ENCODE data around the gene SUFU. TPM values are rescaled to one million over a fixed set of nuclear protein-coding genes. Genes with fewer than 3 reads are reported as not detected.

The SUFU gene
- total RNA-seq, 1 experiment from 2014 or later, result 13.1 TPM

DNA sequence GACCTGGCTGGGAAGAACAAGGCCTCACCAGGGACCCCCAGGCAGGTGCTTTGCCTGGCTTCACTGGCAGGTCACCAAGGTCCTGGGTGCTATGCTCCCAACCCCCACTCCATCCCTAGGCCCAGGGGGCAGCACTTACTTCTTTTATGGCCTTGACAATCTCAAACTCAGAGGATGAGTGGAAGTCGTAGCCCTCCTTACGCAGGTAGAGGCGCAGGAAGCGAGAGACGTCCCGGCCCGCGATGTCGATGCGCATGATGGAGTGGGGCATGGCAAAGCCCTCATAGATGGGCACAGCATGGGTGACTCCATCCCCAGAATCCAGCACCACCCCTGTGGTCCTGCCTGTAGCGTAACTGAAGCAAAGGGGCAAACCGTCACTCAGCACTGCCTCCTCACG, 19.8 kb upstream of the SUFU start (continued):
- TF ChIP-seq, protein P1, sequence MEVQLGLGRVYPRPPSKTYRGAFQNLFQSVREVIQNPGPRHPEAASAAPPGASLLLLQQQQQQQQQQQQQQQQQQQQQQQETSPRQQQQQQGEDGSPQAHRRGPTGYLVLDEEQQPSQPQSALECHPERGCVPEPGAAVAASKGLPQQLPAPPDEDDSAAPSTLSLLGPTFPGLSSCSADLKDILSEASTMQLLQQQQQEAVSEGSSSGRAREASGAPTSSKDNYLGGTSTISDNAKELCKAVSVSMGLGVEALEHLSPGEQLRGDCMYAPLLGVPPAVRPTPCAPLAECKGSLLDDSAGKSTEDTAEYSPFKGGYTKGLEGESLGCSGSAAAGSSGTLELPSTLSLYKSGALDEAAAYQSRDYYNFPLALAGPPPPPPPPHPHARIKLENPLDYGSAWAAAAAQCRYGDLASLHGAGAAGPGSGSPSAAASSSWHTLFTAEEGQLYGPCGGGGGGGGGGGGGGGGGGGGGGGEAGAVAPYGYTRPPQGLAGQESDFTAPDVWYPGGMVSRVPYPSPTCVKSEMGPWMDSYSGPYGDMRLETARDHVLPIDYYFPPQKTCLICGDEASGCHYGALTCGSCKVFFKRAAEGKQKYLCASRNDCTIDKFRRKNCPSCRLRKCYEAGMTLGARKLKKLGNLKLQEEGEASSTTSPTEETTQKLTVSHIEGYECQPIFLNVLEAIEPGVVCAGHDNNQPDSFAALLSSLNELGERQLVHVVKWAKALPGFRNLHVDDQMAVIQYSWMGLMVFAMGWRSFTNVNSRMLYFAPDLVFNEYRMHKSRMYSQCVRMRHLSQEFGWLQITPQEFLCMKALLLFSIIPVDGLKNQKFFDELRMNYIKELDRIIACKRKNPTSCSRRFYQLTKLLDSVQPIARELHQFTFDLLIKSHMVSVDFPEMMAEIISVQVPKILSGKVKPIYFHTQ (CRISPR knock-in tag; IDR thresholded peaks at IDR 0.05), result no peak
- no peak for TF ChIP-seq MXD4 (CRISPR knock-in tag; IDR thresholded peaks at IDR 0.05; ENCODE audit: borderline replicate concordance)

DNA sequence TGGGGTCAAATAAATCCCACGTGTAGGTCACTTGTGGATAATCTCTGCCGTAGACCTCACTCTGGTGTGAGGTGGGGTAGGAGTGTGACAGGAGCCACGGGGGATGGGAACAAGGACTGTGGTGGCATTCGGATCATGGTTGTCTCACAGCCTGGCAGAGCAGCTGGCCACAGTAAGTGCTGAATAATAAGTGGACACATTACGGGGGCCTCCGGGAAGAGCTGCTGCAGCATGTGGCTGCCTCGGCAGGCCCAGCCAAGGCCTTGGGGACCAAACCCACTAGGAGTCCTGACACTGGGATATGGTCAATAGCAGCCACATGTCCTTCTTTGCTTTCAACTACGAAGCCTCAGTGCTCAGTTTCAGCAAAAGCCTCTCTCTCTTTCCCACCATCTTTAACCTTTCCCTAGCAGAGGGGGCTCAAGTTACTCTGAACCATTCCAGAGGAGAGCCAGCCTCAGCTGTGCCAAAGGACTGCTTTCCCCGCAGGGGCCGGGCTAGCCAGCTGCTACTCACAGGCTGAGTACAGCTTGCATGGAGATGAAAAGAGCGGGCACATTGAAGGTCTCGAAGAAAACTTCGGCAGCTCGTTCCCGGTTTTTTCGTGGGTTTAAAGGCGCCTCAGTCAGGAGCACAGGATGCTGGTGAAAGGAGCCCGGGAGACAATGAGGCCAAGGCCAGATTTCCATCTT, 18.5 kb upstream of the SUFU start:
- H3K27me3 Mint-ChIP-seq (ENCODE audit: low read depth), result no peaks in the 10 kb centered on the region
- ChIA-PET POLR2A (no interaction called here), CTCF (interaction anchor here (1.4 to 3.6 kb wide), 2 partner anchors 99 to 133 kb away, joined by 3 to 12 read pairs; no protein-coding TSS in a partner anchor)
- no peak overlapping the region for H3K27ac Mint-ChIP-seq
- ATAC-seq (no peak), DNase-seq (ENCODE audit: low spot score) (no peak)
- TF ChIP-seq, protein P2, sequence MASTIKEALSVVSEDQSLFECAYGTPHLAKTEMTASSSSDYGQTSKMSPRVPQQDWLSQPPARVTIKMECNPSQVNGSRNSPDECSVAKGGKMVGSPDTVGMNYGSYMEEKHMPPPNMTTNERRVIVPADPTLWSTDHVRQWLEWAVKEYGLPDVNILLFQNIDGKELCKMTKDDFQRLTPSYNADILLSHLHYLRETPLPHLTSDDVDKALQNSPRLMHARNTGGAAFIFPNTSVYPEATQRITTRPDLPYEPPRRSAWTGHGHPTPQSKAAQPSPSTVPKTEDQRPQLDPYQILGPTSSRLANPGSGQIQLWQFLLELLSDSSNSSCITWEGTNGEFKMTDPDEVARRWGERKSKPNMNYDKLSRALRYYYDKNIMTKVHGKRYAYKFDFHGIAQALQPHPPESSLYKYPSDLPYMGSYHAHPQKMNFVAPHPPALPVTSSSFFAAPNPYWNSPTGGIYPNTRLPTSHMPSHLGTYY (CRISPR knock-in tag; IDR thresholded peaks at IDR 0.05), result no peak
- no peak for TF ChIP-seq ATF1 (CRISPR knock-in tag; IDR thresholded peaks at IDR 0.05)
- no peak for TF ChIP-seq ZBTB43 (CRISPR knock-in tag; IDR thresholded peaks at IDR 0.05)
- TF ChIP-seq NR2C2 (CRISPR knock-in tag; IDR thresholded peaks at IDR 0.05), result no peak
- no peak for TF ChIP-seq ZNF121 (CRISPR knock-in tag; IDR thresholded peaks at IDR 0.05)
- TF ChIP-seq ZNF671 (CRISPR knock-in tag; IDR thresholded peaks at IDR 0.05), result no peak
- TF ChIP-seq, protein P3, sequence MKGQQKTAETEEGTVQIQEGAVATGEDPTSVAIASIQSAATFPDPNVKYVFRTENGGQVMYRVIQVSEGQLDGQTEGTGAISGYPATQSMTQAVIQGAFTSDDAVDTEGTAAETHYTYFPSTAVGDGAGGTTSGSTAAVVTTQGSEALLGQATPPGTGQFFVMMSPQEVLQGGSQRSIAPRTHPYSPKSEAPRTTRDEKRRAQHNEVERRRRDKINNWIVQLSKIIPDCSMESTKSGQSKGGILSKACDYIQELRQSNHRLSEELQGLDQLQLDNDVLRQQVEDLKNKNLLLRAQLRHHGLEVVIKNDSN (CRISPR knock-in tag; IDR thresholded peaks at IDR 0.05), result no peak
- no peak for TF ChIP-seq MYBL2 (CRISPR knock-in tag; IDR thresholded peaks at IDR 0.05)
- TF ChIP-seq TEAD1 (CRISPR knock-in tag; IDR thresholded peaks at IDR 0.05), result no peak
- no peak for TF ChIP-seq OVOL2 (CRISPR knock-in tag; IDR thresholded peaks at IDR 0.05; ENCODE audit: borderline replicate concordance)
- no peak for TF ChIP-seq FOXK1 (CRISPR knock-in tag; IDR thresholded peaks at IDR 0.05)
- TF ChIP-seq GTF2I (CRISPR knock-in tag; conservative IDR thresholded peaks at IDR 0.05), result no peak
- H3K9me3 Mint-ChIP-seq, result no peaks in the 10 kb centered on the region
- no peaks in the 10 kb centered on the region for H3K4me1 Mint-ChIP-seq
- peaks cover 77% of the 10 kb centered on the region for H3K36me3 Mint-ChIP-seq
- no peak overlapping the region for H3K4me3 Mint-ChIP-seq

GRCh38 chr10:102491136-102491535, 12.6 kb upstream of the SUFU start:
- no peak overlapping the region for H3K27ac Mint-ChIP-seq
- TF ChIP-seq FOXP1 (CRISPR knock-in tag; IDR thresholded peaks at IDR 0.05; ENCODE audit: borderline replicate concordance) (no peak), ZBTB43 (CRISPR knock-in tag; IDR thresholded peaks at IDR 0.05) (no peak)
- no peaks in the 10 kb centered on the region for H3K27me3 Mint-ChIP-seq (ENCODE audit: low read depth)

More at GRCh38 chr10:102491136-102491535, 12.6 kb upstream of the SUFU start:
- no peak for DNase-seq (ENCODE audit: low spot score)
- Mint-ChIP-seq H3K9me3 (no peaks in the 10 kb centered on the region), H3K4me3 (no peak overlapping the region), H3K4me1 (no peaks in the 10 kb centered on the region), H3K36me3 (peaks cover 26% of the 10 kb centered on the region)
- ATAC-seq, result no peak
- ChIA-PET POLR2A (no interaction called here), CTCF (interaction anchor here (1.0 kb wide), 1 partner anchor 93 kb away, joined by 4 read pairs; no protein-coding TSS in a partner anchor)
